K562 (cell line): ENCODE data around the gene TUT1. TPM values are rescaled to one million over a fixed set of nuclear protein-coding genes. Genes with fewer than 3 reads are reported as not detected.

ENCODE experiments used
- ARHGAP35 ChIP-seq: fragments of 450-650 bp; IDR thresholded peaks from 2 replicates; pipeline ENCODE4 v1.6.1; 2018; ENCODE audit not compliant: partially characterized antibody
- CEBPB ChIP-seq: fragments of 450-650 bp; IDR thresholded peaks from 2 replicates; pipeline ENCODE4 v1.6.1; 2016; ENCODE audit warnings: missing genetic modification characterization, missing compliant biosample characterization
- CEBPG ChIP-seq, 3 experiments: fragments of 200-800 bp in 1 of 3; sonication (Bioruptor generic) in 1 of 3; sonication (generic) in 1 of 3; formaldehyde crosslinking in 1 of 3; IDR thresholded peaks in 2 of 3; conservative IDR thresholded peaks in 1 of 3; 2 replicates each; pipeline versions ENCODE4 v1.6.1 to v1.8.0; 2016 to 2022; ENCODE audit warnings: missing compliant biosample characterization in 2 of 3, missing genetic modification characterization in 2 of 3, mild to moderate bottlenecking in 1 of 3, missing genetic modification reagents in 1 of 3
- CREBBP ChIP-seq: IDR thresholded peaks from one replicate; pipeline ENCODE4 v1.6.1; 2012; ENCODE audit warnings: low read depth, mild to moderate bottlenecking, control low read depth, inconsistent platforms, low read length
- EP300 ChIP-seq: IDR thresholded peaks from 2 replicates; pipeline ENCODE4 v1.6.1; 2012; ENCODE audit warnings: low read length, improper control_type of control experiment
- ERF ChIP-seq: fragments of 450-650 bp; formaldehyde crosslinking; IDR thresholded peaks from 2 replicates; pipeline ENCODE4 v1.4.0; 2020; ENCODE audit warnings: mild to moderate bottlenecking, mixed read lengths
- MTF1 ChIP-seq: fragments of 250-450 bp; sonication (Bioruptor Pico); IDR thresholded peaks from 2 replicates; pipeline ENCODE4 v1.9.0; 2021; ENCODE audit warnings: moderate library complexity, mild to moderate bottlenecking, inconsistent platforms, borderline replicate concordance
- MXI1 ChIP-seq: IDR thresholded peaks from 2 replicates; pipeline ENCODE4 v1.6.1; 2011; ENCODE audit warnings: low read depth, mild to moderate bottlenecking, improper control_type of control experiment, low read length
- POLR2B ChIP-seq: fragments of 450-650 bp; IDR thresholded peaks from 2 replicates; pipeline ENCODE4 v1.6.1; 2018; ENCODE audit warnings: low read depth; ENCODE audit not compliant: partially characterized antibody
- SAFB ChIP-seq: fragments of 200-400 bp; formaldehyde crosslinking; IDR thresholded peaks from 2 replicates; pipeline ENCODE4 v1.6.1; 2017; ENCODE audit warnings: low read depth, low read length, borderline replicate concordance
- TBL1XR1 ChIP-seq, 2 experiments: IDR thresholded peaks; 2 replicates each; pipeline ENCODE4 v1.6.1; 2012; ENCODE audit warnings: improper control_type of control experiment in 2 of 2, low read length in 2 of 2, mild to moderate bottlenecking in 1 of 2
- ZNF253 ChIP-seq: fragments of 250-450 bp; sonication (Bioruptor Pico); conservative IDR thresholded peaks from 2 replicates; pipeline ENCODE4 v1.6.1; 2021; ENCODE audit warnings: mild to moderate bottlenecking
- ZNF282 ChIP-seq: sonication (generic); formaldehyde crosslinking; IDR thresholded peaks from 2 replicates; pipeline ENCODE4 v1.8.1; 2023; ENCODE audit warnings: missing genetic modification reagents
- ZNF436 ChIP-seq: fragments of 250-450, 450-650 bp; sonication (Bioruptor Pico); formaldehyde crosslinking; IDR thresholded peaks from 2 replicates; pipeline ENCODE4 v1.7.0; 2020; ENCODE audit warnings: mild to moderate bottlenecking
- polyA plus RNA-seq, 8 experiments: library from polyadenylated mRNA; depleted of rRNA in 4 of 8; stranded (reverse) in 5 of 8; unstranded in 3 of 8; fragments of >200 nt; fragmentation: Nextera tagmentation in 2 of 8; fragmentation: Illumina TruSeq in 1 of 8; extraction: Ambion mirVana in 2 of 8; extraction: Trizol in 1 of 8; gene quantifications; 2 replicates each; pipeline versions ENCODE4 v1.2.1 to v1.2.3, GENCODE V29; 2011 to 2014; ENCODE audit warnings: inconsistent platforms in 1 of 8, missing spikeins in 1 of 8
- total RNA-seq, 7 experiments: library from RNA; depleted of rRNA in 6 of 7; stranded (reverse); fragments of >200 nt in 6 of 7; fragmentation: Illumina TruSeq in 2 of 7; extraction: Trizol in 2 of 7; gene quantifications; 2 replicates each; pipeline versions ENCODE4 v1.2.1 to v1.2.3, GENCODE V29; 2011 to 2021; ENCODE audit warnings: low replicate concordance in 1 of 7
- TF ChIP-seq, protein P1 (sequence below): fragments of 450-650 bp; IDR thresholded peaks from 2 replicates; pipeline ENCODE4 v1.6.1; 2016; ENCODE audit warnings: mild to moderate bottlenecking, moderate library complexity
- TF ChIP-seq, protein P2 (sequence below): sonication (generic); formaldehyde crosslinking; IDR thresholded peaks from 2 replicates; pipeline ENCODE4 v1.8.0; 2022; ENCODE audit warnings: missing genetic modification reagents, mild to moderate bottlenecking, borderline replicate concordance

The TUT1 gene
- total and polyA plus RNA-seq, 9 of the 15 experiments (the other 6 are each of a cell fraction or from before 2014, with no cell fraction given), result 0.66 to 44.3 (median 15.7) TPM

- TF ChIP-seq, protein P1, sequence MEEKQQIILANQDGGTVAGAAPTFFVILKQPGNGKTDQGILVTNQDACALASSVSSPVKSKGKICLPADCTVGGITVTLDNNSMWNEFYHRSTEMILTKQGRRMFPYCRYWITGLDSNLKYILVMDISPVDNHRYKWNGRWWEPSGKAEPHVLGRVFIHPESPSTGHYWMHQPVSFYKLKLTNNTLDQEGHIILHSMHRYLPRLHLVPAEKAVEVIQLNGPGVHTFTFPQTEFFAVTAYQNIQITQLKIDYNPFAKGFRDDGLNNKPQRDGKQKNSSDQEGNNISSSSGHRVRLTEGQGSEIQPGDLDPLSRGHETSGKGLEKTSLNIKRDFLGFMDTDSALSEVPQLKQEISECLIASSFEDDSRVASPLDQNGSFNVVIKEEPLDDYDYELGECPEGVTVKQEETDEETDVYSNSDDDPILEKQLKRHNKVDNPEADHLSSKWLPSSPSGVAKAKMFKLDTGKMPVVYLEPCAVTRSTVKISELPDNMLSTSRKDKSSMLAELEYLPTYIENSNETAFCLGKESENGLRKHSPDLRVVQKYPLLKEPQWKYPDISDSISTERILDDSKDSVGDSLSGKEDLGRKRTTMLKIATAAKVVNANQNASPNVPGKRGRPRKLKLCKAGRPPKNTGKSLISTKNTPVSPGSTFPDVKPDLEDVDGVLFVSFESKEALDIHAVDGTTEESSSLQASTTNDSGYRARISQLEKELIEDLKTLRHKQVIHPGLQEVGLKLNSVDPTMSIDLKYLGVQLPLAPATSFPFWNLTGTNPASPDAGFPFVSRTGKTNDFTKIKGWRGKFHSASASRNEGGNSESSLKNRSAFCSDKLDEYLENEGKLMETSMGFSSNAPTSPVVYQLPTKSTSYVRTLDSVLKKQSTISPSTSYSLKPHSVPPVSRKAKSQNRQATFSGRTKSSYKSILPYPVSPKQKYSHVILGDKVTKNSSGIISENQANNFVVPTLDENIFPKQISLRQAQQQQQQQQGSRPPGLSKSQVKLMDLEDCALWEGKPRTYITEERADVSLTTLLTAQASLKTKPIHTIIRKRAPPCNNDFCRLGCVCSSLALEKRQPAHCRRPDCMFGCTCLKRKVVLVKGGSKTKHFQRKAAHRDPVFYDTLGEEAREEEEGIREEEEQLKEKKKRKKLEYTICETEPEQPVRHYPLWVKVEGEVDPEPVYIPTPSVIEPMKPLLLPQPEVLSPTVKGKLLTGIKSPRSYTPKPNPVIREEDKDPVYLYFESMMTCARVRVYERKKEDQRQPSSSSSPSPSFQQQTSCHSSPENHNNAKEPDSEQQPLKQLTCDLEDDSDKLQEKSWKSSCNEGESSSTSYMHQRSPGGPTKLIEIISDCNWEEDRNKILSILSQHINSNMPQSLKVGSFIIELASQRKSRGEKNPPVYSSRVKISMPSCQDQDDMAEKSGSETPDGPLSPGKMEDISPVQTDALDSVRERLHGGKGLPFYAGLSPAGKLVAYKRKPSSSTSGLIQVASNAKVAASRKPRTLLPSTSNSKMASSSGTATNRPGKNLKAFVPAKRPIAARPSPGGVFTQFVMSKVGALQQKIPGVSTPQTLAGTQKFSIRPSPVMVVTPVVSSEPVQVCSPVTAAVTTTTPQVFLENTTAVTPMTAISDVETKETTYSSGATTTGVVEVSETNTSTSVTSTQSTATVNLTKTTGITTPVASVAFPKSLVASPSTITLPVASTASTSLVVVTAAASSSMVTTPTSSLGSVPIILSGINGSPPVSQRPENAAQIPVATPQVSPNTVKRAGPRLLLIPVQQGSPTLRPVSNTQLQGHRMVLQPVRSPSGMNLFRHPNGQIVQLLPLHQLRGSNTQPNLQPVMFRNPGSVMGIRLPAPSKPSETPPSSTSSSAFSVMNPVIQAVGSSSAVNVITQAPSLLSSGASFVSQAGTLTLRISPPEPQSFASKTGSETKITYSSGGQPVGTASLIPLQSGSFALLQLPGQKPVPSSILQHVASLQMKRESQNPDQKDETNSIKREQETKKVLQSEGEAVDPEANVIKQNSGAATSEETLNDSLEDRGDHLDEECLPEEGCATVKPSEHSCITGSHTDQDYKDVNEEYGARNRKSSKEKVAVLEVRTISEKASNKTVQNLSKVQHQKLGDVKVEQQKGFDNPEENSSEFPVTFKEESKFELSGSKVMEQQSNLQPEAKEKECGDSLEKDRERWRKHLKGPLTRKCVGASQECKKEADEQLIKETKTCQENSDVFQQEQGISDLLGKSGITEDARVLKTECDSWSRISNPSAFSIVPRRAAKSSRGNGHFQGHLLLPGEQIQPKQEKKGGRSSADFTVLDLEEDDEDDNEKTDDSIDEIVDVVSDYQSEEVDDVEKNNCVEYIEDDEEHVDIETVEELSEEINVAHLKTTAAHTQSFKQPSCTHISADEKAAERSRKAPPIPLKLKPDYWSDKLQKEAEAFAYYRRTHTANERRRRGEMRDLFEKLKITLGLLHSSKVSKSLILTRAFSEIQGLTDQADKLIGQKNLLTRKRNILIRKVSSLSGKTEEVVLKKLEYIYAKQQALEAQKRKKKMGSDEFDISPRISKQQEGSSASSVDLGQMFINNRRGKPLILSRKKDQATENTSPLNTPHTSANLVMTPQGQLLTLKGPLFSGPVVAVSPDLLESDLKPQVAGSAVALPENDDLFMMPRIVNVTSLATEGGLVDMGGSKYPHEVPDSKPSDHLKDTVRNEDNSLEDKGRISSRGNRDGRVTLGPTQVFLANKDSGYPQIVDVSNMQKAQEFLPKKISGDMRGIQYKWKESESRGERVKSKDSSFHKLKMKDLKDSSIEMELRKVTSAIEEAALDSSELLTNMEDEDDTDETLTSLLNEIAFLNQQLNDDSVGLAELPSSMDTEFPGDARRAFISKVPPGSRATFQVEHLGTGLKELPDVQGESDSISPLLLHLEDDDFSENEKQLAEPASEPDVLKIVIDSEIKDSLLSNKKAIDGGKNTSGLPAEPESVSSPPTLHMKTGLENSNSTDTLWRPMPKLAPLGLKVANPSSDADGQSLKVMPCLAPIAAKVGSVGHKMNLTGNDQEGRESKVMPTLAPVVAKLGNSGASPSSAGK, result peak; percentile 85
- no peak for TF ChIP-seq ZNF282 (CRISPR knock-in tag)
- TF ChIP-seq, protein P2, sequence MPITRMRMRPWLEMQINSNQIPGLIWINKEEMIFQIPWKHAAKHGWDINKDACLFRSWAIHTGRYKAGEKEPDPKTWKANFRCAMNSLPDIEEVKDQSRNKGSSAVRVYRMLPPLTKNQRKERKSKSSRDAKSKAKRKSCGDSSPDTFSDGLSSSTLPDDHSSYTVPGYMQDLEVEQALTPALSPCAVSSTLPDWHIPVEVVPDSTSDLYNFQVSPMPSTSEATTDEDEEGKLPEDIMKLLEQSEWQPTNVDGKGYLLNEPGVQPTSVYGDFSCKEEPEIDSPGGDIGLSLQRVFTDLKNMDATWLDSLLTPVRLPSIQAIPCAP, result no peak
- no peak for TF ChIP-seq MTF1 (CRISPR knock-in tag)
- TF ChIP-seq ARHGAP35, result peak; percentile 45
- peak; percentile 98 for TF ChIP-seq EP300
- TF ChIP-seq CEBPB (tag), result peak; percentile 55; the same call in 1 of the 2 replicates
- no peak for TF ChIP-seq CREBBP
- no peak for TF ChIP-seq SAFB
- TF ChIP-seq POLR2B, result no peak
- TF ChIP-seq MXI1, result no peak
- TF ChIP-seq ZNF253 (CRISPR knock-in tag), result no peak
- TF ChIP-seq CEBPG (CRISPR knock-in tag; IDR thresholded peaks at IDR 0.05), result no peak
- no peak for TF ChIP-seq CEBPG (tag; conservative IDR thresholded peaks at IDR 0.05 in 1 of 2, IDR thresholded peaks at IDR 0.05 in 1 of 2)
- TF ChIP-seq ZNF436 (CRISPR knock-in tag), result no peak
- peak in 1 of 2 experiments; percentile 64; a peak in 2 of 4 replicates for TF ChIP-seq TBL1XR1 (IDR thresholded peaks at IDR 0.05; ENCODE audit: low read length in 2 of 2)
- no peak for TF ChIP-seq ERF (CRISPR knock-in tag)
These were observed 38.1 kb downstream of the TUT1 start (continued) for GRCh38 chr11:62553080-62553838.
